ENCODE data around the gene RIMS4. TPM values are rescaled to one million over a fixed set of nuclear protein-coding genes. Genes with fewer than 3 reads are reported as not detected.

RIMS4 gene
- total RNA-seq, 2 experiments from 2014 or later: not detected

GRCh38 chr20:44830995-44831394 is 20.6 kb upstream of the RIMS4 start:
- no peak for ATAC-seq (ENCODE audit: poor library complexity)
- CTCF ChIA-PET: no interaction called here
- intact Hi-C loops (cut with DNase I, micrococcal nuclease): no loop called here
- Mint-ChIP-seq H3K27ac (no peak overlapping the region), H3K36me3 (ENCODE audit: low read depth) (no peaks in the 10 kb centered on the region), H3K9me3 (no peaks in the 10 kb centered on the region), H3K27me3 (peaks cover 41% of the 10 kb centered on the region), H3K4me3 (no peak overlapping the region), H3K4me1 (ENCODE audit: low read depth) (no peaks in the 10 kb centered on the region)
- Histone ChIP-seq H3K4me3 (ENCODE audit: low read length) (no peak overlapping the region), H3K4me1 (ENCODE audit: insufficient read depth, low read length) (no peaks in the 10 kb centered on the region), H3K27me3 (ENCODE audit: control insufficient read depth in 1 of 2, insufficient read depth in 2 of 2, low read length in 2 of 2) (peaks cover 17% of the 10 kb centered on the region in 2 experiments), H3K36me3 (ENCODE audit: insufficient read depth, low read length) (no peaks in the 10 kb centered on the region), H3K27ac (ENCODE audit: low read depth in 1 of 2, low read length in 2 of 2) (no peak overlapping the region), H3K9me3 (ENCODE audit: control insufficient read depth in 1 of 2, insufficient read depth in 1 of 2, low read length in 2 of 2) (peaks cover 0 to 3% of the 10 kb centered on the region in 2 experiments)
- no peak for TF ChIP-seq CTCF (IDR thresholded peaks at IDR 0.05)
- POLR2A ChIA-PET: no interaction called here
- DNase-seq: no peak

- no peak for TF ChIP-seq CTCF (IDR thresholded peaks at IDR 0.05)
- ATAC-seq (ENCODE audit: poor library complexity) (no peak), DNase-seq (no peak)
- no peaks in the 10 kb centered on the region for H3K4me1 ChIP-seq (ENCODE audit: insufficient read depth, low read length)
- H3K9me3 ChIP-seq (ENCODE audit: control insufficient read depth in 1 of 2, insufficient read depth in 1 of 2, low read length in 2 of 2): peaks cover 0 to 3% of the 10 kb centered on the region in 2 experiments
- peaks cover 12 to 17% of the 10 kb centered on the region in 2 experiments for H3K27me3 ChIP-seq (ENCODE audit: control insufficient read depth in 1 of 2, insufficient read depth in 2 of 2, low read length in 2 of 2)
- Mint-ChIP-seq H3K27ac (no peak overlapping the region), H3K4me3 (no peak overlapping the region), H3K4me1 (ENCODE audit: low read depth) (no peaks in the 10 kb centered on the region), H3K36me3 (ENCODE audit: low read depth) (no peaks in the 10 kb centered on the region), H3K9me3 (no peaks in the 10 kb centered on the region), H3K27me3 (peaks cover 41% of the 10 kb centered on the region)
- intact Hi-C loops (cut with DNase I, micrococcal nuclease): no loop called here
- H3K36me3 ChIP-seq (ENCODE audit: insufficient read depth, low read length): no peaks in the 10 kb centered on the region
- ChIA-PET POLR2A (no interaction called here), CTCF (no interaction called here)
- no peak overlapping the region for H3K4me3 ChIP-seq (ENCODE audit: low read length)
- no peak overlapping the region for H3K27ac ChIP-seq (ENCODE audit: low read depth in 1 of 2, low read length in 2 of 2)
Observed at GRCh38 chr20:44830523-44830922, 20.2 kb upstream of the RIMS4 start.

- no peak overlapping the region for H3K27ac ChIP-seq (ENCODE audit: low read depth in 1 of 2, low read length in 2 of 2)
- H3K4me1 ChIP-seq (ENCODE audit: insufficient read depth, low read length): no peaks in the 10 kb centered on the region
- intact Hi-C loops (cut with DNase I, micrococcal nuclease): no loop called here
- H3K9me3 ChIP-seq (ENCODE audit: control insufficient read depth in 1 of 2, insufficient read depth in 1 of 2, low read length in 2 of 2): peaks cover 0 to 3% of the 10 kb centered on the region in 2 experiments
- Mint-ChIP-seq H3K27ac (no peak overlapping the region), H3K9me3 (no peaks in the 10 kb centered on the region), H3K4me3 (no peak overlapping the region), H3K27me3 (peaks cover 37% of the 10 kb centered on the region), H3K4me1 (ENCODE audit: low read depth) (no peaks in the 10 kb centered on the region), H3K36me3 (ENCODE audit: low read depth) (no peaks in the 10 kb centered on the region)
- ATAC-seq (ENCODE audit: poor library complexity) (no peak), DNase-seq (no peak)
- H3K4me3 ChIP-seq (ENCODE audit: low read length): no peak overlapping the region
- TF ChIP-seq CTCF (IDR thresholded peaks at IDR 0.05): no peak
- H3K27me3 ChIP-seq (ENCODE audit: control insufficient read depth in 1 of 2, insufficient read depth in 2 of 2, low read length in 2 of 2): peaks cover 12 to 17% of the 10 kb centered on the region in 2 experiments
- POLR2A ChIA-PET: no interaction called here
- CTCF ChIA-PET: interaction anchor here (0.7 kb wide), 1 partner anchor 14 kb away, joined by 3 read pairs; no protein-coding TSS in a partner anchor
- no peaks in the 10 kb centered on the region for H3K36me3 ChIP-seq (ENCODE audit: insufficient read depth, low read length)
Observed at GRCh38 chr20:44829688-44830087, 19.3 kb upstream of the RIMS4 start.
